GM18505 (cell line): ENCODE data around the gene GRXCR1.

ENCODE experiments used
- ATAC-seq: cut with Tn5 transposase; IDR thresholded peaks from one replicate; pipeline ENCODE4 v1.9.1; 2021; ENCODE audit not compliant: unreplicated experiment
- POLR2A ChIP-seq: IDR thresholded peaks from 4 replicates; pipeline ENCODE4 v1.6.1; 2011; ENCODE audit warnings: borderline replicate concordance; ENCODE audit not compliant: insufficient read depth, insufficient read length; ENCODE audit errors: extremely low read depth

Gene GRXCR1

DNA sequence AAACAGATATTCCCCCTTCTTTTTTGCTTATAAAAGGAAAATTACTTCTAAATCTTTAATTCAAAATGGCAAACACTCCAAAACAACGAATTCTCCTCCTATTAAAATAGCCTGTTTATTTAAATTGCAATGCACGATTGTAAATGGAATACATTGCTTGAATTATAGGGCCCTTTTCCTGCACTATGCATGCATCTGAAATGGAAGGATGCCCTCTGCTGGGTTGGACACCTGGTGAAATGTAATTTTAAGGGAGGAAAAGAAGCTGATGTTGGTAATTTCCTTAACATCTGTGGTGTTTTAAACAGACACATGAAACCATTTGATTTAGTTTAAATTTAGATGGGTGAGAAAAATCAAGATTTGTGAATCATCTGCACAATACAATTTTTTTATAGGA, 72.8 kb downstream of the GRXCR1 start:
- no peak for TF ChIP-seq POLR2A
- ATAC-seq: no peak

GRCh38 chr4:42985976-42986375, 93.5 kb downstream of the GRXCR1 start:
- no peak for ATAC-seq
- no peak for TF ChIP-seq POLR2A

GRCh38 chr4:42995343-42995944, 102.9 kb downstream of the GRXCR1 start:
- ATAC-seq: peak; percentile 85
- TF ChIP-seq POLR2A: no peak

- ATAC-seq: no peak
- no peak for TF ChIP-seq POLR2A
These were observed 116.3 kb downstream of the GRXCR1 start for GRCh38 chr4:43008793-43009192.

GRCh38 chr4:43014256-43014655, 121.7 kb downstream of the GRXCR1 start:
- ATAC-seq: no peak
- TF ChIP-seq POLR2A: no peak

GRCh38 chr4:43041632-43042031, 149.1 kb downstream of the GRXCR1 start:
- no peak for TF ChIP-seq POLR2A
- no peak for ATAC-seq

DNA sequence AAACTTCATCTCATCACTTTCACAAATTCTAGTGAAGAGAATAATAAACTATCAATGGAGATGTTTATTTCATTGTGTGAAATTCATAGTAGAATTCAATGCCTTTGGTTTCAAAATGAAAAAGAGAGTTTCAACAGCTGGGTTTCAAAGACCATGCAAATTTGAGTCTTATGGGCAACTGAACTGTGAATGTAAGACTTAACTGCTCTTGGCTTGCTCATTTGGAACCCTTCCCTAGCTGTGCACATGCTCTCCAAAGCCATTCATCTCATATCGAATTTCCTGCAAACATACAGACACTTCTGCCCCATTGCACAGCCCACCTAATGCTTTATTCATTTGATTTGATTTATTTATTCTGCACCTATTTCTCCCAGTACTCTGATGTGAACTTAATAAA, 154.5 kb downstream of the GRXCR1 start:
- peak; percentile 54 for ATAC-seq
- no peak for TF ChIP-seq POLR2A

GRCh38 chr4:43048570-43048969, 156.1 kb downstream of the GRXCR1 start:
- ATAC-seq: no peak
- TF ChIP-seq POLR2A: no peak

DNA sequence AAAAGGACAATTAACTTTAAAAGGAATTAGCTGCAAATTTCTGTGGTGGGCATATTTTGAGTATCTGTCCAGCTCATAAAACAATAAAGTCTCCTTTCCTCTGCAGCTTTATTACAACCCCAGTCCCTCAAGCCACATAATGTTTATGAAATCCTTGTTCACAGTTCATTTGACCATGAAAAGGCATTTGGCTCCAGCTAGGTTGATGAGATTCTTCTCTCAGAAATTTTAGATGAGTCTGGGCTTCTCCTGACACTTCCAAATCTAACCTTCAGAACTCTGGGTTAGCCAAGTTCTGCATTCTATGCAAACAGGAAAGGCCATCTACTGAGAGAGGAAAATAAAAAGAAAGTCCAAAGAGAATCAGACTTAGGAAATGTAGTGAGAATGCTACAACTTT, 156.8 kb downstream of the GRXCR1 start:
- no peak for TF ChIP-seq POLR2A
- ATAC-seq: no peak

GRCh38 chr4:43066415-43066814, 173.9 kb downstream of the GRXCR1 start:
- no peak for TF ChIP-seq POLR2A
- ATAC-seq: no peak

DNA sequence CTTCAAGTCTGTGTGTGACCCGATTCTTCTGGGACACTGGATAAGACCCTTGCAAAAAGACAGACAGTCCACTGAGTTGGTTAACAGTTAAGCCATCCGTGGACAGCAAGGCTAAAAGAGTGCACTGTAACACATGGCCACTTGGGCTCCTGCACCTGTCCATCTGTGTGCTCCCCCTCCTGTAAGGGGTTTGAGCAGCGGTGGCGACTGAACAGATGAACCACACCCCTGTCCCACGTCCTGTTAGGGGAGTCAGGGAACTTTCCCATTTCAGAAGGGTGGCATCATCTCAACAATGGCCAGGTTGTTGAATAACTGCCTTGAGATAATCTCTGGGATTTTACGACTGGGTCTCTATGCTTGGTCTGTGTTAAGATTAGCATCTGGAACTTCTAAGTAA, 178.6 kb downstream of the GRXCR1 start:
- no peak for TF ChIP-seq POLR2A
- ATAC-seq: no peak
